HUDEP-2 (cell line): ENCODE results near the gene SPESP1.

Source experiments
- DNase-seq, 76 experiments: peaks; one replicate each; lab custom pipeline; 2025; ENCODE audit not compliant: unreplicated experiment in 76 of 76; lab: John Stamatoyannopoulos, UW

The SPESP1 gene

DNA sequence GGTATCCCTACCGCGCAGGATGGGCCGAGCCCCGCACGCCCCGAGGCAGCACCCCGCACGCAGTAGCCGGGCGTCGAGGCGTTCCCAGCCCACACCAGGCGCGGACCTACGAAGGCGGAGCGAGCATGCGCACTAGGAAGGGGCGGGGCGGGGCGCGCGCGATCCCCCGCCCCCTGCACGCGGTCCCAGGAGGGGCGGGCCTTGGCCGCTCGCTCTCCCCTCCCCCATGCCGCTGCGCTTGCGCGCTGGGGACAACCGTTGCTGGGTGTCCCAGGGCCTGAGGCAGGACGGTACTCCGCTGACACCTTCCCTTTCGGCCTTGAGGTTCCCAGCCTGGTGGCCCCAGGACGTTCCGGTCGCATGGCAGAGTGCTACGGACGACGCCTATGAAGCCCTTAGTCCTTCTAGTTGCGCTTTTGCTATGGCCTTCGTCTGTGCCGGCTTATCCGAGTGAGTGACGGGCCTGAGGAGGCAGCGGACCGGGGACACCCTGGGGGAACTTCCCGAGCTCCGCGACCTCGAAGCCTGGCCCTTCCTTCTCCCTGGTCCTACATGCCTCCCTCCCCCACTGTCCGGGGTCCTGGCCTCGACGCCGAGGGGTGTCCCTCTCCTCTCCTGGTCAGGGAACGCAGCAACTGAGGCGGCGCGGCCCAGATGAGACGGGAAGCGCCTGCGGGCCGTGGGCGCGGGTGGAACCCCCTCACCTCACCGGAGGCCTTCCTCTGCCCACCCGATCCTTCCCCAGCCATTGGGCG is at the start of gene SPESP1:
Gene SPESP1, plus strand, starts transcription at position 258 of the 755 bp plus-strand sequence. Its CDS starts 129 bp downstream, at position 387.
- peak in 75 of 76 experiments; percentile 34 to 98 (median 93) for DNase-seq

DNA sequence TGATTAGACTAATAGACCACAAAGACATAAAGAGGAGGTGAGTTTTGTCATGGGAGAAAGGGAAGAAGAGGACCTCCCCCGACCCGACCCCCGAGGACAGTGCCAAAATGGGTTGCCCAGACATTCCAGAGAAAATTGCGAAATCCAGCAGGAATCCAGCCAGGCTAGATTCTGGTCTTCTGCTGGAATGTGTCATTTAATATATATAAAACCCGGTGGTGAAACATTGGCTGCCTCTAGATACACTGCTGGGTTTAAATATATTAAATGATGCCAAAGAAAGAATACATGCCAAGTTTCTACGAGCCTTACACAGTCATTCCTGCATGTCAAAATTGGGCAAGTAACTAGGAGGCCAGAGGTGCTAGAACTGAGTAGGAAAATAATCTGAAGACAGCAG is 45.3 kb upstream of the SPESP1 start:
- DNase-seq = no peak

DNA sequence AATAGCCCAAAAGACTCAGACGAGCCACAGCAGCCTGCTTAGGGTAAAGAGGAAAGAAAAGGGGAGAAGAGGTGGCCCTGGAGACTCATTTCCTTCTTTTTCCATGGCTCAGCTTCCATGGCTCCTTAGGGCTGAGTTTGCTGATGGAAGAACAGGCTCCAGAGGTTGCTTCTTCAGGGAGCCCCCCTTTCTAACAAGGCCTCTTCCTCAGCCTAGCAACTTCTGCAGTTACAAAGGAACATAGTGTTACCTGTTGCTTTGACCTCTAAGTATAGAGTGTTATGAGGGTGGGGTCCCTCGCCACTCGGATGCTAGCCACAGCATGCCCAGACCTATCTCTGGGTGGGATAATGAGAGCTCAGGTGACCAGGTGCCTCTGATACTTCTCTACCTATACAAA is 43.2 kb upstream of the SPESP1 start:
- no peak for DNase-seq

GRCh38 chr15:68887819-68888218 is 42.5 kb upstream of the SPESP1 start:
- DNase-seq = no peak

DNA sequence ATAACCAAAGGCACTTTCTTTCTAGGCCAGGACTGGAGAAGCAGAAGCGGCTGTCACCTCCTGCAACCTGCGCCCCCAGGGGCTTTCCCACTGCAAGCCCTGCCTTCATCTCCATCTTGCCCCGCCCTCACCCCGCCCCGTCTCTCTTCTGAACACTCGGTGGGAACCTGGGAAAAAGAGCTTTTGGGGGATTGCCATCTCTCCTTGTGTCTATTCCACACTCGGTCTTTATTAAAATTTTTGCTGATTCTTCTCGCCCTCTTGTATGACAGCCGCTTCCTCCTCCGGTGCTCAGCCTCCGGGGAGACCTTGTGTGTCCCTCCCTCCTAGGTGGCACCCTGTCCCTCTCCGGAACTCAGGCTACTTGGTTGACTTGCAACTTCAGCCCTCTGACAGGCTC is 41.9 kb upstream of the SPESP1 start:
- DNase-seq = no peak

- DNase-seq = no peak
Observed at GRCh38 chr15:68894208-68894607, 36.1 kb upstream of the SPESP1 start.

DNA sequence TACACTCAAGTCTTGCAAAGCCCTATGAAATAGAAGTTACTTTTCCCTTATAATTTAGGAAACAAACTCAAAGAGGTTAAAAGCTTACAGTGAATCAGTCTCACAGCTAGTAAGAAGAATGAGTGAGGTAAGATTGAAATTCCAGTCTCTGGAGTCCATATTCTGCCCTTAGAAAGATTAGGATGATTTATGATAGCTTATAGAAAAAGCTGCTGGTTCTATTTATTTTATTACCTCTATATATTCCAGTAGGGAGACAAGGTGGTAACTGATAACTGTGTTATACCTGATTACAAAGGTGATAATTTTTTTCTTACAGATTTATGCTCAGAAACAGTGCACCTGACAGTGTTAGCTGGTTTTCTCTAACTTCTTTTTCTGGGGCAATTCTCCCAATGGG is 34.1 kb upstream of the SPESP1 start:
- no peak for DNase-seq

DNA sequence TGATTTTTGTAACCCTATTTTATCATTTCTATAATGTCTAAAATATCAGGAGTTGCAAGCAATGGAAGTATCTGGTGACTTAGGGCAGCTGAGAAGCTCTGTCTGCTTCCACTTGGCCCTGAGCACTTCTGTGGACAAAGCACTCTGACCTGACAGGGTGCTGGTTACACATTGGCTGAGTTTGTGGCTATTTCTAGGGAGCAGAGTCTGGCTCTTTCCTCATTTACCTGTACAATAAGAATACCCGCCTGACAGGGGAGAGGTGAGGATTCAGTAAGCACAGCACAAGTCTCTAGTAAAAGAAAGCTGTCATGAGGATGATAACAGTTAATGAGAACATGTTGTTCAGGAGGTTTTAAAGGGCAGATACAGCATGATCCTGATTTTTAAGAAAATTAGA is 33.3 kb upstream of the SPESP1 start:
- no peak for DNase-seq

- DNase-seq = no peak
Observed at GRCh38 chr15:68900027-68900426, 30.3 kb upstream of the SPESP1 start.

DNA sequence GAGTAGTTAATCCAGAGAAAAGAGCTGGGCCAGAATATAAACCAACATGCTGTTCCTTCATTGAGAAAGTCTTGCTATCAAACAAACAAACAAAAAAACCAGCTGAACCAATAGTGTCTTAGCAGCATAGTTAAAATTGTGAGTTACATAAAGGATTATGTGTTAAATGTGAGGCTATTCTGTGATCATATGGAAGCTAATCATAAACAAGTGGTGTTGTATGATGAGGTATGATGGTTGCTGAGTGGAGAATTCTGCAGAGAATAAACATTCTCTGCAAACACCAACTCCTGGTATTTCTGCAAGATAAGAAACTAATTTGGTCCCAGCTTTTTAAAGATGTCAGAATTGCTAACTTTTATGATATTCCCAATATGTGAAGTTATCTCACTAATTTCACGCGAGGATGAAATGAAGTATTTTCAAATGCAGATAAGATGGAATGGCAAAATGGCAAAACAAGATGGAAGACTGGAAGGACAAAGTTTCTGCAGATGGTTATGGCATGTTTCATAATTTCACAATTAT is 22.9 kb upstream of the SPESP1 start:
- no peak for DNase-seq

DNA sequence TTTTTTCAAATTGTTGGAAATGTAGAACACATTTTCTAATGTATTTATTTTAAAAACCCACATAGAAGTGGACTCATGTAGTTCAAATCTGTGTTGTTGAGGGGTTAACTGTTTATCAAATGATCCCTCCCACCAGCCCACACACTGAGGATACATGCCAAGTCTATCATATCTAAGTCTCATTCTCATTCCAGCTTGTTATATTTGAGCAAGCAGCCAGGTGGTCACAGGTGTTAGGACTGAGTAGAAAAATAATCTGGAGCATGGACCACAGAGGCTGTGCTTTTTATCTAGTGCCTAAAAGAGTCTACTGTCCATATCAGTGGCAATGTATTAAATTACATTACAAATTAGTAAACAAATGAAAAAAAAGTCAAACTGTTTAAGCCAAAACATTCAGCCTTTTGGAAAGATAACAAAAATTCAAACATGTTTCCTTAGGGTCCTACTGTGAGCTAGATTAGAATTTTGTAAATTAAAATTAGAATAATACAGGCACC is 20.7 kb upstream of the SPESP1 start:
- peak in 2 of 76 experiments; percentile 5 to 19 for DNase-seq

GRCh38 chr15:68910341-68910740 is 20.0 kb upstream of the SPESP1 start:
- DNase-seq = no peak

GRCh38 chr15:68910816-68911215 is 19.5 kb upstream of the SPESP1 start:
- no peak for DNase-seq

DNA sequence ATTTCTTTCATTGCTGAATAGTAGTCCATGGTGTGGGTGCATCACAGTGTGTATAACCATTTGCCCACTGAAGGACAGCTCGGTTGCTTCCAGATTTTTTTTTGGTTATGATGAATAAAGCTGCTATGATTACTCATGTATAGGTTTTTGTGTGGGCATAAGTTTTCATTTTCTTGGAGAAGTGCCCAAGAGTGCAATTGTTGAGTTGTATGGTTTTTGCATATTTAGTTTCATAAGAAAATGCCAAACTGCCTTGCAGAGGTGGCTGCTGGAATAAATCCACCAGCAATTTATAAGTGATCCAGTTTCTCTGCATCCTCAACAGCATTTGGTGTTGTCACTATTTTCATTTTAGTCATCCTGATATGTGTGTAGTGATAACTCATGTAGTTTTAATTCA is 8.4 kb upstream of the SPESP1 start:
- no peak for DNase-seq

GRCh38 chr15:68924866-68925560 is 5.3 kb upstream of the SPESP1 start:
- peak in 65 of 76 experiments; percentile 6 to 77 (median 52) for DNase-seq

- no peak for DNase-seq
Observed at GRCh38 chr15:68933001-68933400, 2.7 kb downstream of the SPESP1 start.

DNA sequence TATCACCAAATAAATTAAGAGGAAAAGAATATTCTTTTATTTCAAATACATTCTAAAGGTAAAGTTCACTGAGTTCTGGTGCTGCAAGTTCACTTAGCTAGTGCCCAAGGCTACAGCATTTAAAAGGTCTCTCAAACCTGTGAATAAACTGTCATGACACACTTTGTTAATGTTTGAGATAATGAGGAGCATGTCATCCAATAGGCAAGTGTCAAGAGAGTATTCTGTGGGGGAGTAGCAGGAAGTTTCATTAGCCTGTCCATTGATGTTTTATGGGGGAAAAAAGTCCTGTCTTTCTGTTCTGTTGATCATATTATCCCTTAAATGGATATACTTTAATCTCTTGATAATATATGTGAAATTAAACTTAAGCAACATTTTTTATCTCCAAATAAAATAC is 4.0 kb downstream of the SPESP1 start:
- peak in 5 of 76 experiments; percentile 12 to 26 (median 14) for DNase-seq

GRCh38 chr15:68935400-68935937 is 5.1 kb downstream of the SPESP1 start:
- DNase-seq = no peak

GRCh38 chr15:68939501-68939900 is 9.2 kb downstream of the SPESP1 start:
- no peak for DNase-seq

- DNase-seq = no peak
Observed at GRCh38 chr15:68951813-68952212, 21.5 kb downstream of the SPESP1 start.

DNA sequence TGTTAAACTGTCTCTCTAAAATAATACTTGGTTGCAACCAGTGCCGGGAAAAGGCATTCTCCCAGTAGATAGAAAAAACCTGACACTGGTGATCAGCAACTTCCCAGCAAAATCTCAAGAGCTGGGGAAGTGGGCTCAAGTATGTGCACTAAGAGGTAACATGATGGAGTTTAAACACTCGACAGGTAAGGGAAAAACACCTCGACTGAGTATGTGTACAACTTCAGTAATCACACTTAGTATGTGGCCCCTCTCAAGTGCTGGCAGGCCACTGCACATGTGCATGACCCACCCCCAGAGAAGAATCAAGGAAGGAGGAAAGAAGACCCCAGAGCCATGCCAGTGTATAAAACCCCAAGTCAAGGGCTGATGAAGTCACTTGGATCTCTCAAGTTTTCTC is 27.4 kb downstream of the SPESP1 start:
- no peak for DNase-seq
